Prostate gland (tissue), 2 donors: ENCODE data around the gene ZNF831.

ENCODE experiments used
- POLR2A ChIP-seq: fragments of 450-650 bp; IDR thresholded peaks from one replicate; pipeline ENCODE4 v1.6.1; 2016; ENCODE audit warnings: antibody characterized with exemption, mild to moderate bottlenecking
- POLR2AphosphoS5 ChIP-seq: sonication (generic); formaldehyde crosslinking; IDR thresholded peaks from one replicate; pipeline ENCODE4 v1.6.1; 2017; ENCODE audit warnings: antibody characterized with exemption
- TF ChIP-seq, protein P1 (sequence below), 4 experiments: fragments of 200-600 bp in 2 of 4; fragments of 450-650 bp in 2 of 4; sonication (generic) in 2 of 4; IDR thresholded peaks; 1 replicate in 3 of 4; 2 replicates in 1 of 4; pipeline ENCODE4 v1.5.1; 2016 to 2019; ENCODE audit warnings: antibody characterized with exemption in 4 of 4, mild to moderate bottlenecking in 2 of 4, moderate library complexity in 2 of 4

DNA sequence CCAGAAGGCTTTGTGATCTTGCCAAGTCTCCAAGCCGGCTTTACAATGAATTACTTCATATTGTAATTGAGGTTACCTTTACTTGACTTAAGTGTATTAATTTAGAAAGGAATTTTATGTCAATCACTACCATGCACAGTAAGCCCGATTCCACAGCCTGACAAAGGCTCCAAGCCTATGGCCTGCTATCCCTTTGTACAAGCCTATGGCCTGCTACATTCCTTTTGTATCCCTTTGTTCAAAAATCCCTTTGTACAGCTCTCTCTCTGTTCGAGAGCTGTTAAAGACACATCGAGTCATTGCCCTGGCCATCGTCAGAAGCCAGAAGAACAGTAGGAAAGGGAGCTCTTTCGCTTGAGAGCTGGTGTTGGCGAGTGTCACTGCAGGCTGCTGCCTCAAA is 134.1 kb downstream of the ZNF831 start:
- TF ChIP-seq, protein P1, sequence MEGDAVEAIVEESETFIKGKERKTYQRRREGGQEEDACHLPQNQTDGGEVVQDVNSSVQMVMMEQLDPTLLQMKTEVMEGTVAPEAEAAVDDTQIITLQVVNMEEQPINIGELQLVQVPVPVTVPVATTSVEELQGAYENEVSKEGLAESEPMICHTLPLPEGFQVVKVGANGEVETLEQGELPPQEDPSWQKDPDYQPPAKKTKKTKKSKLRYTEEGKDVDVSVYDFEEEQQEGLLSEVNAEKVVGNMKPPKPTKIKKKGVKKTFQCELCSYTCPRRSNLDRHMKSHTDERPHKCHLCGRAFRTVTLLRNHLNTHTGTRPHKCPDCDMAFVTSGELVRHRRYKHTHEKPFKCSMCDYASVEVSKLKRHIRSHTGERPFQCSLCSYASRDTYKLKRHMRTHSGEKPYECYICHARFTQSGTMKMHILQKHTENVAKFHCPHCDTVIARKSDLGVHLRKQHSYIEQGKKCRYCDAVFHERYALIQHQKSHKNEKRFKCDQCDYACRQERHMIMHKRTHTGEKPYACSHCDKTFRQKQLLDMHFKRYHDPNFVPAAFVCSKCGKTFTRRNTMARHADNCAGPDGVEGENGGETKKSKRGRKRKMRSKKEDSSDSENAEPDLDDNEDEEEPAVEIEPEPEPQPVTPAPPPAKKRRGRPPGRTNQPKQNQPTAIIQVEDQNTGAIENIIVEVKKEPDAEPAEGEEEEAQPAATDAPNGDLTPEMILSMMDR (IDR thresholded peaks at IDR 0.05), result no peak
- TF ChIP-seq POLR2A (no peak), POLR2AphosphoS5 (no peak)
